Esophagus muscularis mucosa (tissue), 4 donors: ENCODE data around the gene RETREG1. TPM values are rescaled to one million over a fixed set of nuclear protein-coding genes. Genes with fewer than 3 reads are reported as not detected.

ENCODE experiments used
- DNase-seq: peaks from one replicate; pipeline ENCODE4 v3.0.0-alpha.2; 2017; ENCODE audit errors: extremely low spot score
- H3K27ac ChIP-seq, 4 donors: fragments of 200-600 bp; sonication (generic); replicated peaks in 1 of 4; 1 replicate in 3 of 4; 2 replicates in 1 of 4; pipeline ENCODE4 v1.5.1; 2016 to 2019; ENCODE audit warnings: mild to moderate bottlenecking in 1 of 4
- H3K27me3 ChIP-seq, 4 donors: fragments of 200-600 bp; sonication (generic); one replicate each; pipeline versions ENCODE4 v1.5.1 to v1.6.0; 2016 to 2019
- H3K36me3 ChIP-seq, 4 donors: fragments of 200-600 bp; sonication (generic); one replicate each; pipeline ENCODE4 v1.5.1; 2016 to 2019
- H3K4me1 ChIP-seq, 4 donors: fragments of 200-600 bp; sonication (generic); one replicate each; pipeline ENCODE4 v1.5.1; 2016 to 2019
- H3K4me3 ChIP-seq, 4 donors: fragments of 200-600 bp; sonication (generic); 1 replicate in 2 of 4; 2 replicates in 2 of 4; pipeline ENCODE4 v1.5.1; 2016 to 2019; ENCODE audit warnings: mild to moderate bottlenecking in 4 of 4, moderate library complexity in 1 of 4
- H3K9me3 ChIP-seq, 4 donors: fragments of 200-600 bp; sonication (generic); 1 replicate in 3 of 4; 2 replicates in 1 of 4; pipeline ENCODE4 v1.5.1; 2016 to 2019
- CTCF ChIP-seq, 3 experiments: fragments of 200-600 bp in 2 of 3; fragments of 450-650 bp in 1 of 3; sonication (generic) in 2 of 3; IDR thresholded peaks; one replicate each; pipeline ENCODE4 v1.5.1; 2017 to 2019; ENCODE audit warnings: antibody characterized with exemption in 3 of 3, mild to moderate bottlenecking in 2 of 3, moderate library complexity in 1 of 3
- EP300 ChIP-seq: sonication (generic); formaldehyde crosslinking; IDR thresholded peaks from one replicate; pipeline ENCODE4 v1.6.1; 2017; ENCODE audit warnings: antibody characterized with exemption
- POLR2A ChIP-seq: fragments of 450-650 bp; IDR thresholded peaks from one replicate; pipeline ENCODE4 v1.6.1; 2017; ENCODE audit warnings: antibody characterized with exemption, moderate library complexity, mild to moderate bottlenecking, low read depth
- POLR2AphosphoS5 ChIP-seq, 2 donors: sonication (generic); formaldehyde crosslinking; IDR thresholded peaks; one replicate each; pipeline ENCODE4 v1.6.1; 2017; ENCODE audit warnings: antibody characterized with exemption in 2 of 2
- WGBS: methylation state at CpG from one replicate; pipeline ENCODE4 v1.1.5; 2018; 5-methylcytosine and 5-hydroxymethylcytosine counted together
- intact Hi-C: fragments of 100-400 bp; cut with DNase I; formaldehyde crosslinking; loops from one replicate; pipeline ENCODE4 v1.15.1; 2023
- total RNA-seq, 4 donors: library from RNA; depleted of rRNA; stranded (reverse); fragments of >200 nt; gene quantifications; one replicate each; pipeline versions ENCODE4 v1.1.0 to v1.2.1, GENCODE V29; 2016

Gene RETREG1
- total RNA-seq, 4 donors from 2014 or later, result 7.5 to 13.0 (median 10.3) TPM

- intact Hi-C loops, result no loop called here
- TF ChIP-seq EP300, result no peak
- no peak for TF ChIP-seq POLR2A
- TF ChIP-seq POLR2AphosphoS5 (IDR thresholded peaks at IDR 0.05), result no peak
- no peak for TF ChIP-seq CTCF (IDR thresholded peaks at IDR 0.05)
- H3K27me3 ChIP-seq, result no peaks in the 10 kb centered on the region
- no peak overlapping the region for H3K4me3 ChIP-seq
- H3K27ac ChIP-seq, result no peak overlapping the region
- H3K36me3 ChIP-seq, result no peaks in the 10 kb centered on the region
- H3K4me1 ChIP-seq, result peaks cover 0 to 9% (median 2%) of the 10 kb centered on the region in 4 donors
- H3K9me3 ChIP-seq, result no peaks in the 10 kb centered on the region
- WGBS, result 74% methylated on average over 3 of the region's 3 CpGs
- no peak for DNase-seq
These were observed 113.9 kb downstream of the RETREG1 start for GRCh38 chr5:16502866-16503265.

GRCh38 chr5:16500024-16500423 lies 116.8 kb downstream of the RETREG1 start:
- Histone ChIP-seq H3K27ac (no peak overlapping the region), H3K27me3 (no peaks in the 10 kb centered on the region), H3K36me3 (no peaks in the 10 kb centered on the region), H3K9me3 (peaks cover 0 to 9% (median 3%) of the 10 kb centered on the region in 4 donors), H3K4me1 (peaks cover 0 to 13% (median 0%) of the 10 kb centered on the region in 4 donors), H3K4me3 (no peak overlapping the region)
- intact Hi-C loops, result no loop called here
- 89% methylated on average over 5 of the region's 5 CpGs for WGBS
- TF ChIP-seq CTCF (IDR thresholded peaks at IDR 0.05), result no peak
- no peak for TF ChIP-seq POLR2A
- no peak for TF ChIP-seq POLR2AphosphoS5 (IDR thresholded peaks at IDR 0.05)
- TF ChIP-seq EP300, result no peak
- DNase-seq, result no peak

- no peak for DNase-seq
- TF ChIP-seq EP300 (no peak), POLR2AphosphoS5 (IDR thresholded peaks at IDR 0.05) (no peak), CTCF (IDR thresholded peaks at IDR 0.05) (no peak), POLR2A (no peak)
- H3K4me1 ChIP-seq, result peaks cover 4 to 21% (median 11%) of the 10 kb centered on the region in 4 donors
- WGBS, result 91% methylated on average over 2 of the region's 2 CpGs
- no peaks in the 10 kb centered on the region for H3K27me3 ChIP-seq
- H3K27ac ChIP-seq, result no peak overlapping the region
- no peak overlapping the region for H3K4me3 ChIP-seq
- intact Hi-C loops, result no loop called here
- peaks cover 0 to 12% (median 3%) of the 10 kb centered on the region in 4 donors for H3K9me3 ChIP-seq
- H3K36me3 ChIP-seq, result no peaks in the 10 kb centered on the region
These were observed 119.3 kb downstream of the RETREG1 start for GRCh38 chr5:16497546-16497945.

- intact Hi-C loops, result loop anchor here (5.0 kb wide), 1 partner anchor 59 kb away; no protein-coding TSS in a partner anchor
- Histone ChIP-seq H3K27ac (peak overlapping the region in 2 of 4 donors; percentile 14 to 49), H3K9me3 (peaks cover 0 to 12% (median 3%) of the 10 kb centered on the region in 4 donors), H3K4me1 (peaks cover 7 to 21% (median 13%) of the 10 kb centered on the region in 4 donors), H3K36me3 (no peaks in the 10 kb centered on the region), H3K4me3 (no peak overlapping the region), H3K27me3 (no peaks in the 10 kb centered on the region)
- no peak for DNase-seq
- 63% methylated on average over 1 of the region's 1 CpG for WGBS
- no peak for TF ChIP-seq EP300
- no peak for TF ChIP-seq CTCF (IDR thresholded peaks at IDR 0.05)
- no peak for TF ChIP-seq POLR2A
- TF ChIP-seq POLR2AphosphoS5 (IDR thresholded peaks at IDR 0.05), result no peak
These were observed 123.5 kb downstream of the RETREG1 start for GRCh38 chr5:16493261-16493660.
